GM12878 (cell line): Measurements from ENCODE around the gene IDI1. TPM values are rescaled to one million over a fixed set of nuclear protein-coding genes. Genes with fewer than 3 reads are reported as not detected.

Experiments used
- ATAC-seq: fragments of 200-7000 bp; cut with Tn5 transposase; 3 replicates; pipeline ENCODE4 v1.9.1; 2020; ENCODE audit warnings: mild to moderate bottlenecking, moderate library complexity
- Bru-seq: library from RNA; stranded (reverse); fragments of 400-500 nt; gene quantifications from one replicate; lab custom pipeline; 2021; lab: Mats Ljungman, UMichigan
- BruChase-seq, 2 experiments: library from RNA; stranded (reverse); fragments of 400-500 nt; gene quantifications; one replicate each; lab custom pipeline; 2021; lab: Mats Ljungman, UMichigan
- BruUV-seq: library from RNA; stranded (reverse); fragments of 400-500 nt; replicated peaks from 2 replicates; lab custom pipeline; 2021; lab: Mats Ljungman, UMichigan
- CTCF ChIA-PET: fragments of 300-600 bp; sonication (Branson Sonifier 250); formaldehyde crosslinking; extraction: SDS; loops from one replicate; lab custom pipeline; 2021; ENCODE audit warnings: inconsistent platforms; lab: Yijun Ruan, JAX
- POLR2A ChIA-PET: fragments of 350-600 bp; formaldehyde crosslinking; extraction: SDS; loops from one replicate; lab custom pipeline; 2021; ENCODE audit warnings: inconsistent platforms; lab: Charles Lee
- RAD21 ChIA-PET: fragments of 300-600 bp; sonication (Branson Sonifier 250); formaldehyde crosslinking; loops from one replicate; lab custom pipeline; 2023; ENCODE audit warnings: antibody characterized with exemption; ENCODE audit not compliant: unreplicated experiment; lab: Charles Lee
- SMC1A ChIA-PET: fragments of 300-600 bp; sonication (Branson Sonifier 250); formaldehyde crosslinking; loops from one replicate; lab custom pipeline; 2023; ENCODE audit not compliant: unreplicated experiment, uncharacterized antibody; lab: Charles Lee
- DNase-seq: peaks from one replicate; pipeline ENCODE4 v3.0.0-alpha.2; 2011; ENCODE audit warnings: low read depth, low spot score
- FAIRE-seq: peaks from 3 replicates; lab custom pipeline; 2011; peaks lifted over from hg19 to GRCh38; lab: Jason Lieb, UNC
- H2AFZ ChIP-seq: 2 replicates; pipeline ENCODE4 v1.6.0; 2011; ENCODE audit warnings: low read depth, low read length, control low read depth; ENCODE audit not compliant: control insufficient read depth
- H3K27ac ChIP-seq: 2 replicates; pipeline ENCODE4 v1.5.1; 2011; ENCODE audit warnings: control low read depth; ENCODE audit not compliant: control insufficient read depth, insufficient read depth
- H3K27me3 ChIP-seq, 2 experiments: replicated peaks in 1 of 2; 2 replicates each; pipeline versions ENCODE4 v1.6.0 to v1.6.1; 2011; ENCODE audit warnings: low read length in 1 of 2; ENCODE audit not compliant: control insufficient read depth in 2 of 2, insufficient read depth in 2 of 2
- H3K36me3 ChIP-seq, 2 experiments: 2 replicates each; pipeline ENCODE4 v1.5.1; 2011; ENCODE audit warnings: low read length in 1 of 2; ENCODE audit not compliant: control insufficient read depth in 2 of 2, insufficient read depth in 2 of 2
- H3K4me1 ChIP-seq: 2 replicates; pipeline ENCODE4 v1.6.1; 2011; ENCODE audit warnings: mild to moderate bottlenecking, low read length, moderate library complexity, mixed read lengths; ENCODE audit not compliant: control insufficient read depth, insufficient read depth
- H3K4me2 ChIP-seq: 2 replicates; pipeline ENCODE4 v1.6.0; 2011; ENCODE audit warnings: control low read depth; ENCODE audit not compliant: control insufficient read depth, insufficient read depth
- H3K4me3 ChIP-seq: fragments of 200-600 bp; sonication (generic); 2 replicates; pipeline ENCODE4 v1.5.1; 2016
- H3K79me2 ChIP-seq: 2 replicates; pipeline ENCODE4 v1.6.0; 2011; ENCODE audit warnings: low read length; ENCODE audit not compliant: control insufficient read depth, insufficient read depth
- H3K9ac ChIP-seq: 2 replicates; pipeline ENCODE4 v1.8.0; 2011; ENCODE audit warnings: low read length, control low read depth, mixed read lengths; ENCODE audit not compliant: control insufficient read depth, insufficient read depth
- H3K9me3 ChIP-seq: replicated peaks from 3 replicates; pipeline ENCODE4 v1.5.1; 2011; ENCODE audit warnings: mild to moderate bottlenecking, low read length; ENCODE audit not compliant: control insufficient read depth, insufficient read depth
- H4K20me1 ChIP-seq: 2 replicates; pipeline ENCODE4 v1.6.0; 2011; ENCODE audit not compliant: control insufficient read depth, insufficient read depth
- ATF7 ChIP-seq: fragments of 450-650 bp; IDR thresholded peaks from 2 replicates; pipeline ENCODE4 v1.6.1; 2016; ENCODE audit warnings: low read depth, mild to moderate bottlenecking
- BHLHE40 ChIP-seq, 2 experiments: fragments of 450-650 bp in 1 of 2; IDR thresholded peaks; 2 replicates each; pipeline ENCODE4 v1.6.1; 2011 to 2017; ENCODE audit warnings: low read depth in 2 of 2, borderline replicate concordance in 1 of 2, improper control_type of control experiment in 1 of 2, low read length in 1 of 2, mild to moderate bottlenecking in 1 of 2
- CHD4 ChIP-seq: fragments of 200-600 bp; sonication (generic); IDR thresholded peaks from 2 replicates; pipeline ENCODE4 v1.6.1; 2016; ENCODE audit warnings: mild to moderate bottlenecking
- CREB1 ChIP-seq: IDR thresholded peaks from 2 replicates; pipeline ENCODE4 v1.6.1; 2012; ENCODE audit warnings: low read depth, mild to moderate bottlenecking, inconsistent platforms
- EZH2 ChIP-seq: IDR thresholded peaks from 2 replicates; pipeline ENCODE4 v1.6.1; 2012; ENCODE audit warnings: low read depth, mild to moderate bottlenecking, control low read depth, inconsistent platforms, low read length, borderline replicate concordance; ENCODE audit not compliant: control insufficient read depth
- GABPA ChIP-seq: IDR thresholded peaks from 2 replicates; pipeline ENCODE4 v1.6.1; 2014; ENCODE audit warnings: antibody characterized with exemption, low read depth, mild to moderate bottlenecking, inconsistent platforms
- HCFC1 ChIP-seq: fragments of 150-350 bp; IDR thresholded peaks from 2 replicates; pipeline ENCODE4 v1.6.1; 2014; ENCODE audit warnings: low read length
- MXI1 ChIP-seq: fragments of 150-350 bp; IDR thresholded peaks from 2 replicates; pipeline ENCODE4 v1.6.1; 2011; ENCODE audit warnings: low read depth, mild to moderate bottlenecking, inconsistent platforms, low read length, improper control_type of control experiment
- POLR2A ChIP-seq: IDR thresholded peaks from 2 replicates; pipeline ENCODE4 v1.6.1; 2011; ENCODE audit warnings: low read depth, mild to moderate bottlenecking, low read length
- RAD21 ChIP-seq: IDR thresholded peaks from 2 replicates; pipeline ENCODE4 v1.6.1; 2011; ENCODE audit warnings: mild to moderate bottlenecking, low read depth, low read length, moderate library complexity; ENCODE audit not compliant: insufficient read depth
- RUNX3 ChIP-seq: IDR thresholded peaks from 2 replicates; pipeline ENCODE4 v1.6.1; 2012; ENCODE audit warnings: low read length, inconsistent platforms
- SRF ChIP-seq, 2 experiments: IDR thresholded peaks; 2 replicates each; pipeline ENCODE4 v1.6.1; 2011; ENCODE audit warnings: low read depth in 2 of 2, low read length in 2 of 2, mild to moderate bottlenecking in 1 of 2, moderate library complexity in 1 of 2
- TBL1XR1 ChIP-seq: IDR thresholded peaks from 2 replicates; pipeline ENCODE4 v1.6.1; 2012; ENCODE audit warnings: low read depth, low read length, improper control_type of control experiment
- WGBS: methylation state at CpG from one replicate; pipeline ENCODE4 v1.1.6; 2016; ENCODE audit warnings: low lambda C conversion rate; ENCODE audit not compliant: insufficient replicate concordance, insufficient coverage; ENCODE audit errors: missing lambda C conversion rate; 5-methylcytosine and 5-hydroxymethylcytosine counted together
- in situ Hi-C: fragments of 300-500 bp; cut with MboI; formaldehyde crosslinking; loops from 9 replicates; pipeline ENCODE4 v1.14.3; 2018; ENCODE audit warnings: mixed read lengths
- intact Hi-C: fragments of 100-400 bp; cut with micrococcal nuclease; formaldehyde crosslinking; loops from one replicate; pipeline ENCODE4 v1.14.2; 2022; ENCODE audit not compliant: unreplicated experiment
- long read RNA-seq, 2 experiments: library from polyadenylated mRNA; unstranded; transcript quantifications; one replicate each; pipeline ENCODE4 v2.0.0, GENCODE V29; 2019 to 2020
- polyA minus RNA-seq, 3 experiments: library from RNA; depleted of rRNA, polyadenylated mRNA; stranded (reverse); fragments of >200 nt; gene quantifications; 2 replicates each; pipeline ENCODE4 v1.2.3, GENCODE V29; 2011
- polyA plus RNA-seq, 11 experiments: library from polyadenylated mRNA; depleted of rRNA in 4 of 11; unstranded in 6 of 11; stranded (reverse) in 5 of 11; fragments of >200 nt; fragmentation: Nextera tagmentation in 4 of 11; fragmentation: Illumina TruSeq in 1 of 11; extraction: Ambion mirVana in 4 of 11; extraction: Trizol in 1 of 11; gene quantifications; 1 replicate in 1 of 11; 2 replicates in 10 of 11; pipeline versions ENCODE4 v1.2.1 to v1.2.3, GENCODE V29; 2011 to 2016; ENCODE audit warnings: inconsistent platforms in 2 of 11, missing spikeins in 2 of 11, low read depth in 1 of 11
- total RNA-seq, 4 experiments: library from RNA; depleted of rRNA in 3 of 4; stranded (reverse); fragments of >200 nt in 3 of 4; fragmentation: Illumina TruSeq in 1 of 4; extraction: Trizol in 1 of 4; gene quantifications; 2 replicates each; pipeline versions ENCODE4 v1.2.1 to v1.2.3, GENCODE V29; 2013 to 2021
- TF ChIP-seq, protein P1 (sequence below): fragments of 450-650 bp; IDR thresholded peaks from 2 replicates; pipeline ENCODE4 v1.6.1; 2016; ENCODE audit warnings: mild to moderate bottlenecking
- TF ChIP-seq, protein P2 (sequence below): IDR thresholded peaks from 2 replicates; pipeline ENCODE4 v1.6.1; 2011; ENCODE audit warnings: borderline replicate concordance, low read depth, mild to moderate bottlenecking, moderate library complexity, low read length; ENCODE audit not compliant: insufficient read depth, poor library complexity, severe bottlenecking

Gene IDI1
- 154 and 155 TPM in 2 replicates for total RNA-seq (2013; cell fraction: nucleolus; rRNA removed)
- total RNA-seq (2014; rRNA removed) (112 and 150 TPM in 2 replicates), total RNA-seq (2014; rRNA removed; fragmentation: Illumina TruSeq; extraction: Trizol) (152 and 163 TPM in 2 replicates), total RNA-seq (2021) (85.5 and 88.4 TPM in 2 replicates), polyA plus RNA-seq (2011; rRNA removed) (216 and 332 TPM in 2 replicates), polyA plus RNA-seq (2014; fragmentation: Illumina TruSeq; extraction: Trizol) (156 and 224 TPM in 2 replicates), polyA plus RNA-seq (2014; fragmentation: Nextera tagmentation; extraction: Ambion mirVana) (100 to 1,000 TPM; 156 to 223 TPM), polyA plus RNA-seq (2014; rRNA removed) (129 and 158 TPM in 2 replicates), polyA plus RNA-seq (2016; fragmentation: Nextera tagmentation; extraction: Ambion mirVana) (100 to 1,000 TPM; 202 to 206 TPM), polyA minus RNA-seq (2011; rRNA and poly(A)+ RNA removed) (82.4 and 96.9 TPM in 2 replicates), Bru-seq, nascent RNA (percentile 98 among the genes with signal in this experiment), BruChase-seq, experiment 1, labeled RNA remaining after a 6-hour chase (percentile 99 among the genes with signal in this experiment), BruChase-seq, experiment 2, labeled RNA remaining after a 2-hour chase (percentile 99 among the genes with signal in this experiment)
- polyA plus RNA-seq (2011; ENCODE audit: low read depth), result 57.8 TPM
- polyA plus RNA-seq (2011; cell fraction: cytosol; rRNA removed), result 66.6 and 66.7 TPM in 2 replicates
- 108 and 119 TPM in 2 replicates for polyA plus RNA-seq (2011; cell fraction: nucleus; rRNA removed)
- polyA plus RNA-seq (2012), result 79.7 and 106 TPM in 2 replicates
- 27.1 and 29.8 TPM in 2 replicates for polyA minus RNA-seq (2011; cell fraction: cytosol; rRNA and poly(A)+ RNA removed)
- polyA minus RNA-seq (2011; cell fraction: nucleus; rRNA and poly(A)+ RNA removed), result 39.7 and 57.8 TPM in 2 replicates
- long read RNA-seq, experiment 1, transcript IDI1-205 (4 exons, 1,066 nt), result minor isoform, 18 of 187 reads
- long read RNA-seq, experiment 1, transcript IDI1-201 (5 exons, 2,301 nt), result major isoform, 117 of 187 reads
- long read RNA-seq, experiment 1, partial matches to known transcripts, result 43 of 187 reads
- long read RNA-seq, experiment 1, other reads (novel, unspliced or antisense), result 9 of 187 reads
- long read RNA-seq, experiment 2, transcript IDI1-205 (4 exons, 1,066 nt), result minor isoform, 231 of 1,578 reads
- long read RNA-seq, experiment 2, transcript IDI1-201 (5 exons, 2,301 nt), result major isoform, 1,153 of 1,578 reads
- long read RNA-seq, experiment 2, partial matches to known transcripts, result 142 of 1,578 reads
- long read RNA-seq, experiment 2, other reads (novel, unspliced or antisense), result 50 of 1,578 reads

DNA sequence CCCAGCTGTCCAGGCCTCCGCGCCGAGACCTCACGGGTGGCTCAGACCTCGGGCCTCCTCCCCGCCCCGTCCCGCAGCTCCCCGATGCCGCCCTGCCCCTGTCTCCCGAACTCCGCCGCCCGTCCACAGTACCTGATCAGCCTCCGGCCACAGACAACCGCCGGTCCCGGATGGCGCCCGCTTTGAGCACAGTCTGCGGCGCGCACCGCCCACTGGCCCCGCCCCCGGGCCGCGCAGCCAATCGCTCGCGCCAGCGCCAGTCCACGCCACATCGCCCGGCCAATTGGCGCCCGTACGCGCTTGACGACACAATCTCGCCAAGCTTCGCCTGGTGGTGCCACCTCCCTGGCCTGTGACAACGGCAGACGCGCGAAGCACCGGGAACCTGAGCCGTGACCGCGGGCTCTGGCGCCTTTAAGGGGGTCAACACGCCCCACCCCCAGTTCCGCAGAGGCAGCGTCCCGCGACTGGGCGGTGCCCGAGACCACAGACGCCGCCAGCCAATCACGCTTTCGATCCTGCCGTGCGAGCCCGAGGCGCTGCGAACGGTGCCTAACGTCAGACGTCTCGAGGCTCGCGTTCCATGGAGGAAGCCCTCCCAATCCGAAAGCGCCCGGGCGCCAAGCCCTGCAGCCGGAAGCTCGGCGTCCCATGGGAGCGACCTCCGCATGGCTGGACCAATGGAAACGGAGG is at the start of gene IDI1:
Gene IDI1, minus strand, starts transcription at position 388 of the 693 bp plus-strand sequence. Its CDS starts 116 bp downstream, at position 272.
- peak within 1 kb of the TSS; percentile 95 for H3K4me2 ChIP-seq
- peaks cover 0 to 12% of the 10 kb centered on the region in 2 experiments; a peak in 2 of 4 replicates for H3K36me3 ChIP-seq
- POLR2A ChIA-PET, result interaction anchor here (0.6 to 3.6 kb wide), 9 partner anchors 9 to 181 kb away, joined by 3 to 19 read pairs (median 7); partner anchors contain the start of gene LARP4B
- peak within 1 kb of the TSS; percentile 58 for H2AFZ ChIP-seq
- peak within 1 kb of the TSS; percentile 95 for H3K4me3 ChIP-seq
- no peaks in the 10 kb centered on the region for H3K27me3 ChIP-seq
- H3K4me1 ChIP-seq, result peaks cover 5% of the 10 kb centered on the region
- no peaks in the 10 kb centered on the region for H3K9me3 ChIP-seq
- H3K79me2 ChIP-seq, result peaks cover 80% of the 10 kb centered on the region
- CTCF ChIA-PET, result interaction anchor here (1.0 to 2.1 kb wide), 3 partner anchors 9 to 26 kb away, joined by 3 to 8 read pairs (median 6); no protein-coding TSS in a partner anchor
- BruUV-seq, result no TSS peak
- peak; percentile 96 for DNase-seq
- in situ Hi-C loops (no loop called here), intact Hi-C loops (loop anchor here (2.0 kb wide), 1 partner anchor 118 kb away; the partner anchor contains the start of gene LARP4B)
- H4K20me1 ChIP-seq, result peaks cover 3% of the 10 kb centered on the region; the same call in 1 of the 2 replicates
- RAD21 ChIA-PET, result interaction anchor here (1.1 to 3.1 kb wide), 6 partner anchors 12 to 164 kb away, joined by 4 to 9 read pairs (median 4); partner anchors contain the start of gene GTPBP4
- under 1% methylated on average over 74 of the region's 83 CpGs for WGBS
- peak; percentile 86 for FAIRE-seq
- SMC1A ChIA-PET, result interaction anchor here (0.6 to 1.9 kb wide), 5 partner anchors 9 to 581 kb away, joined by 3 to 6 read pairs (median 4); partner anchors contain the start of gene GTPBP4
- peak within 1 kb of the TSS; percentile 92 for H3K9ac ChIP-seq
- peak; percentile 87 for ATAC-seq
- peak within 1 kb of the TSS; percentile 96 for H3K27ac ChIP-seq
- TF ChIP-seq RUNX3 (peak; percentile 74), CHD4 (no peak), POLR2A (peak; percentile 99), RAD21 (no peak), HCFC1 (peak; percentile 49), BHLHE40 (IDR thresholded peaks at IDR 0.05; ENCODE audit: borderline replicate concordance in 1 of 2, low read depth in 2 of 2, low read length in 1 of 2) (peak; percentile 56 to 92; a peak in 3 of 4 replicates), TBL1XR1 (peak; percentile 56), CREB1 (peak; percentile 97), SRF (IDR thresholded peaks at IDR 0.05; ENCODE audit: low read depth in 2 of 2, low read length in 2 of 2) (peak in 1 of 2 experiments; percentile 8; a peak in 1 of 4 replicates), MXI1 (peak; percentile 74), GABPA (peak; percentile 87), ATF7 (no peak), EZH2 (no peak)
- TF ChIP-seq, protein P1, sequence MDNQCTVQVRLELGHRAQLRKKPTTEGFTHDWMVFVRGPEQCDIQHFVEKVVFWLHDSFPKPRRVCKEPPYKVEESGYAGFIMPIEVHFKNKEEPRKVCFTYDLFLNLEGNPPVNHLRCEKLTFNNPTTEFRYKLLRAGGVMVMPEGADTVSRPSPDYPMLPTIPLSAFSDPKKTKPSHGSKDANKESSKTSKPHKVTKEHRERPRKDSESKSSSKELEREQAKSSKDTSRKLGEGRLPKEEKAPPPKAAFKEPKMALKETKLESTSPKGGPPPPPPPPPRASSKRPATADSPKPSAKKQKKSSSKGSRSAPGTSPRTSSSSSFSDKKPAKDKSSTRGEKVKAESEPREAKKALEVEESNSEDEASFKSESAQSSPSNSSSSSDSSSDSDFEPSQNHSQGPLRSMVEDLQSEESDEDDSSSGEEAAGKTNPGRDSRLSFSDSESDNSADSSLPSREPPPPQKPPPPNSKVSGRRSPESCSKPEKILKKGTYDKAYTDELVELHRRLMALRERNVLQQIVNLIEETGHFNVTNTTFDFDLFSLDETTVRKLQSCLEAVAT, result no peak
- TF ChIP-seq, protein P2, sequence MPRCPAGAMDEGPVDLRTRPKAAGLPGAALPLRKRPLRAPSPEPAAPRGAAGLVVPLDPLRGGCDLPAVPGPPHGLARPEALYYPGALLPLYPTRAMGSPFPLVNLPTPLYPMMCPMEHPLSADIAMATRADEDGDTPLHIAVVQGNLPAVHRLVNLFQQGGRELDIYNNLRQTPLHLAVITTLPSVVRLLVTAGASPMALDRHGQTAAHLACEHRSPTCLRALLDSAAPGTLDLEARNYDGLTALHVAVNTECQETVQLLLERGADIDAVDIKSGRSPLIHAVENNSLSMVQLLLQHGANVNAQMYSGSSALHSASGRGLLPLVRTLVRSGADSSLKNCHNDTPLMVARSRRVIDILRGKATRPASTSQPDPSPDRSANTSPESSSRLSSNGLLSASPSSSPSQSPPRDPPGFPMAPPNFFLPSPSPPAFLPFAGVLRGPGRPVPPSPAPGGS, result no peak
